AG04450 (cell line): ENCODE results near the gene FIBCD1. TPM values are rescaled to one million over a fixed set of nuclear protein-coding genes. Genes with fewer than 3 reads are reported as not detected.

ENCODE experiments used
- CTCF ChIA-PET: fragments of 300-600, 350-600 bp; formaldehyde crosslinking; extraction: SDS; loops from one replicate; lab custom pipeline; 2022; ENCODE audit warnings: antibody characterized with exemption, inconsistent platforms; lab: Charles Lee
- POLR2A ChIA-PET: fragments of 350-600 bp; formaldehyde crosslinking; extraction: SDS; loops from one replicate; lab custom pipeline; 2021; ENCODE audit warnings: antibody characterized with exemption, inconsistent platforms; lab: Yijun Ruan, JAX
- DNase-seq: peaks from one replicate; pipeline ENCODE4 v3.0.0-alpha.2; 2011; ENCODE audit warnings: low read depth, low spot score
- H3K27ac ChIP-seq: one replicate; pipeline ENCODE4 v1.5.1; 2012; ENCODE audit warnings: low read depth, low read length, control low read depth
- H3K27me3 ChIP-seq: one replicate; pipeline ENCODE4 v1.6.0; 2012; ENCODE audit warnings: low read length; ENCODE audit not compliant: control insufficient read depth, insufficient read depth
- H3K4me3 ChIP-seq: 2 replicates; pipeline ENCODE4 v1.5.1; 2011; ENCODE audit warnings: mild to moderate bottlenecking, low read depth, low read length, control low read depth
- H3K9me3 ChIP-seq: 2 replicates; pipeline ENCODE4 v1.5.1; 2012; ENCODE audit warnings: low read length; ENCODE audit not compliant: control insufficient read depth, insufficient read depth
- polyA plus RNA-seq: library from polyadenylated mRNA; depleted of rRNA; stranded (reverse); fragments of >200 nt; gene quantifications from 2 replicates; pipeline ENCODE4 v1.2.3, GENCODE V29; 2011
- TF ChIP-seq, protein P1 (sequence below): IDR thresholded peaks from 2 replicates; pipeline ENCODE4 v1.5.1; 2011; ENCODE audit warnings: low read depth, low read length, control low read depth, inconsistent platforms

Gene FIBCD1
- polyA plus RNA-seq, 1 experiment: 2.2 TPM

DNA sequence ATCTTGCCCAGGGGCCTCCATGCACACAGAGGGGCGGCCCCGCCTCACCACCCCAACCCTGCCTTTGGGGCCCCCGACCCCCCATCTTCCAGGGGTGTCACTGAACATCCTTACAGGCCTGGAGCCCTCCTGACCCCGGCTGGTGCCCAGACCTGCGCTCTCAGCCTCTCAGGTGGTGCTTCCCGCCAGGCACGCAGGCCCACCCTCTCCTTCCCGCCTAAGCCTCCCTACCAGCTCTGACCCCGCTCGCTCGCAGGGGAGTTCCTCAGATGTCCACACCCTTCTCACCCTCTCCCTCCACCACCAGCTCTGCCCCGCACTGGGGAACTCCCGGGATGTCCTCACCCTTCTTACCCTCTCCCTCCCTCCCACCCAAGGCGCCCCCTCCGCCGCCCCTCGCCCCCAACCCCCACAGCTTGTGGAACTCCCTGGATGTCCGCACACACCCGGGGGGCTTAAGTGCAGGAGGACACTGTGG is 30.1 kb downstream of the FIBCD1 start:
- H3K4me3 ChIP-seq: no peak overlapping the region
- CTCF ChIA-PET: no interaction called here
- TF ChIP-seq, protein P1, sequence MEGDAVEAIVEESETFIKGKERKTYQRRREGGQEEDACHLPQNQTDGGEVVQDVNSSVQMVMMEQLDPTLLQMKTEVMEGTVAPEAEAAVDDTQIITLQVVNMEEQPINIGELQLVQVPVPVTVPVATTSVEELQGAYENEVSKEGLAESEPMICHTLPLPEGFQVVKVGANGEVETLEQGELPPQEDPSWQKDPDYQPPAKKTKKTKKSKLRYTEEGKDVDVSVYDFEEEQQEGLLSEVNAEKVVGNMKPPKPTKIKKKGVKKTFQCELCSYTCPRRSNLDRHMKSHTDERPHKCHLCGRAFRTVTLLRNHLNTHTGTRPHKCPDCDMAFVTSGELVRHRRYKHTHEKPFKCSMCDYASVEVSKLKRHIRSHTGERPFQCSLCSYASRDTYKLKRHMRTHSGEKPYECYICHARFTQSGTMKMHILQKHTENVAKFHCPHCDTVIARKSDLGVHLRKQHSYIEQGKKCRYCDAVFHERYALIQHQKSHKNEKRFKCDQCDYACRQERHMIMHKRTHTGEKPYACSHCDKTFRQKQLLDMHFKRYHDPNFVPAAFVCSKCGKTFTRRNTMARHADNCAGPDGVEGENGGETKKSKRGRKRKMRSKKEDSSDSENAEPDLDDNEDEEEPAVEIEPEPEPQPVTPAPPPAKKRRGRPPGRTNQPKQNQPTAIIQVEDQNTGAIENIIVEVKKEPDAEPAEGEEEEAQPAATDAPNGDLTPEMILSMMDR: no peak
- POLR2A ChIA-PET: no interaction called here
- no peak overlapping the region for H3K27ac ChIP-seq
- DNase-seq: no peak
- H3K27me3 ChIP-seq: peaks cover 3% of the 10 kb centered on the region
- H3K9me3 ChIP-seq: no peaks in the 10 kb centered on the region

- ChIA-PET POLR2A (no interaction called here), CTCF (interaction anchor here (0.7 to 1.4 kb wide), 3 partner anchors 14 to 90 kb away, joined by 3 to 6 read pairs (median 5); no protein-coding TSS in a partner anchor)
- peaks cover 3% of the 10 kb centered on the region for H3K27me3 ChIP-seq
- DNase-seq: no peak
- H3K27ac ChIP-seq: no peak overlapping the region
- no peak overlapping the region for H3K4me3 ChIP-seq
- TF ChIP-seq, protein P1: no peak
- H3K9me3 ChIP-seq: no peaks in the 10 kb centered on the region
Measured at GRCh38 chr9:130908146-130908877, 30.7 kb downstream of the FIBCD1 start.

DNA sequence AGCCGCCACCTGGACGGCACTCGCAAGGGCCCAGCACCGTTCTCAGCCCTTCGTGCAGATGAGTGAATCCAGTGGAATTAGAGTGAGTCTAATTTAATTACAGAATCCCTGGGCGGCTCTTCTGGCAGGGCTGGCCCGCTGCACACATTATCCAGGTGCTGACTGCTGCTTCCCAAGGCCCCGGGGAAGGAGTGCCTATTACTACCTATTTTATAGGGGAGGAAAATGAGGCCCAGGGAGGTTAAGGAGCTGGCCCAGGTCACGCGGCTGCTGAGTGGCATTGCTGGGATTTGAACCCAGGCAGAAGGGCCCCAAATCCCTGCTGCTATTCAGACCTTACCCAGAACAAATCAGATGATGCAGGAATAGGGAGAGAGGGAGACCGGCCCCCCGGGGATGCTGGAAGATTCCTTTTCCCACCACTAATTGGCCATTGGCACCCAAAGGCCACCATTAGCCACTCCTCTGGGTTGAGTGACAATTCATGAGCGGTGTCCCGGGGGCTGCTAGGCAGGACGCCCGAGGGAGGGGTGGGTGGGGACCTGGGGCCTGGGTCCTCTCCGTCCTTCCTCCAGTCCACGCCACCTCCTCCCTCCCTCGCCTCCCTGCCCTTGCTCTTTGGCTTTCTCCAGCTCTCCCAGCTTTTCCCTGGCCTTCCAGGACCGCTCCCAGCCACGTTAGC is 32.2 kb downstream of the FIBCD1 start:
- H3K9me3 ChIP-seq: no peaks in the 10 kb centered on the region
- H3K27me3 ChIP-seq: peaks cover 3% of the 10 kb centered on the region
- DNase-seq: no peak
- ChIA-PET POLR2A (no interaction called here), CTCF (interaction anchor here (0.7 to 1.4 kb wide), 3 partner anchors 12 to 663 kb away, joined by 3 to 6 read pairs (median 4); no protein-coding TSS in a partner anchor)
- no peak overlapping the region for H3K4me3 ChIP-seq
- TF ChIP-seq, protein P1: no peak
- no peak overlapping the region for H3K27ac ChIP-seq

DNA sequence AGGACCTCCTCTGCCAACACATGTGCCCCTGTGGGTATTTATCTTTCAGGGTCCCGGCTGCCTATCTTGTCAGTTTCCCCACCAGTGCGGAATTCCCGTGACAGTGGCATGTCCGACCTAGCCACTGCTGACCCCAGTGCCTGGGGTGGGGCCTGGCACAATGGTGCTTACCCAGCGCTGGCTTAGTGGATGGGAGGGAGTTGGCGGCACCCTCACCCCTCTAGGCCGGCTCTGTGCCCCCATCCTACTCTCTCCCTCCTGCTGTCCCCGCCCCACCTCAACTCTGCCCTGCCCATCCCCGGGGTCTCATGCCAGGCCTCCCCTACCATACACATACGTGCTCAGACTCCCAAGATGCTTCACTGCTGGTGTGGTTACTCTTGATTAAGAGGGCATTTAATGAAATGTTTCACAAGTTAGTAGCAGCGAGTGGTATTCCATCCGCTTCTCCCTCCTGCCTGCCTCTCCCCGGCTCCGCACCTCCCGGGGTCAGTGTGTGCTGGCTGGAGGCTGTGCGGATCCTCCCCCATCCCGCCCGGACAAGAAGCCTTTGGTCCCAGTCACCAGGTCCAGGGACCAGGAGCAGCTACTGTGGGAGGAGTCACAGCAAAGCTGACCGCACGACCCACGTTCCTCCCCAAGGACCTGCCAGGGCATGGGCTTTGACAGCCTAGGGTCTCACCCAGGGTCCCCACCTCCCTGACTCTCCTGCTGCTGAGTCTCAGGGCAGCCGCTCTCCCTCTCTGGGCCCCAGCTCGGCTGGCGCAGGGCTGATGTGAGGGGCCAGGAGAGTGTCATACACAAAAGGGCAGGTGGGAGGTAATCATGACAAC is 32.9 kb downstream of the FIBCD1 start:
- TF ChIP-seq, protein P1: no peak
- DNase-seq: no peak
- H3K27ac ChIP-seq: no peak overlapping the region
- ChIA-PET CTCF (no interaction called here), POLR2A (no interaction called here)
- peaks cover 3% of the 10 kb centered on the region for H3K27me3 ChIP-seq
- no peaks in the 10 kb centered on the region for H3K9me3 ChIP-seq
- H3K4me3 ChIP-seq: no peak overlapping the region
